CMK (cell line): Measurements from ENCODE around the gene CDK5RAP2.
"Not testable (repeated sequence)": the region's sequence is repeated elsewhere in the genome, so short reads cannot be mapped to it uniquely, and the experiment has no call there.

Source experiments
- DNase-seq: peaks from one replicate; pipeline ENCODE4 v3.0.0-alpha.2; 2010; ENCODE audit warnings: low read depth

CDK5RAP2 gene

DNA sequence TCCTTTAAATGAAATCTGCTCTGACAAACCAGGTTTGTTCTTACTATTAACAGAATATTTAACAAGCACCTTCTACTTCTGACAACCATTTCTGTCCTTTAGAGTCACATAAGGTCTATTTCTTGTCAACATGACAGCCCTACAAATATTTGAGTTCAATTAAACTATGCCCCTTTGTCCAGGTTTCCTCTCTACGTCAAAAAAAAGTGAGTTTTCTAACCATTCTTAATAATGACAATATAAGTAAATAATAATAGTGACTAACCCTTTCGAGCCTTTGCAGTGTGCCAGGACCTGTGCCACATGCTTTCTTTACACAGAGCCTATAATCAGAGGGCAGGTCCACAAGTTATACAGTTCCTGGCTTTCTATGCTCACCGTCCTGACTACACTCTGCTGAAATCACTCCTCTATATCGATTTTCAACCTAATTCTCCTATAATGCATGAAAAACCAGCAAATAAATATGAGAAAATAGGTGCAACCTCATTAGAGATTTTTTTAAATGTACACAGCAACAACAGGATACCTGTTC lies 115.0 kb downstream of the CDK5RAP2 start:
- DNase-seq: no peak

DNA sequence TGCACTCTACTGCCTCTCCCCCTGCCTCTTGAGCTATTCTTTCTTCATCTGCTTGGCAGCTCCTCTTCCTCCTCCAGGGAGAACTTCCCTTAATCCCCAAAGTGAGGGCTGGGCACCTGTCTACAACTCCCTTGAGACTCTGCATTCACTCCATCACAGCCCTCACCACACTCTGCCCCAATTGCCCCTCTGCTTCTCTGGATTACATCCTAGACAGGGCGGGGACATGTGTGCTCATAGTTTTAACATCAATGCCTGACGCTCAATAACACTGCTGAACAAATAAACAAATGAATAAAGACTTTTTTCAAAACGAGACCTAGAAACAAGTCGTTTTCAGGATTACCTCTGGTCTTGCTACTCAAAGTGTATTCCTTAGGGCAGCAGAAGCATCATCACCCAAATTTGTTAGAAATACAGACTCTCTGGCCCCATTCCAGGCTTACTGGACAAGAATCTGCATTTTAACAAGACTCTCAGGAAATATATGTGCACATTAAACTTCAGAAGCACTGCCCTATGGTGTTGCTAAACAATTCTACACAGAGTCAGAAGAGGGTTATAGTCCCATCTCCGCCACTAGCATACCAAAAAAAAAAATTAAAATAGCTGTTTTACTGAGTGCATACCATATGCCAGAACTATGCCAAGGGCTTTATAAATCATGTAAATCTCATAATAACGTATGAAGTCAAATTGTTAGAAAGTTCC lies 115.6 kb downstream of the CDK5RAP2 start:
- no peak for DNase-seq

DNA sequence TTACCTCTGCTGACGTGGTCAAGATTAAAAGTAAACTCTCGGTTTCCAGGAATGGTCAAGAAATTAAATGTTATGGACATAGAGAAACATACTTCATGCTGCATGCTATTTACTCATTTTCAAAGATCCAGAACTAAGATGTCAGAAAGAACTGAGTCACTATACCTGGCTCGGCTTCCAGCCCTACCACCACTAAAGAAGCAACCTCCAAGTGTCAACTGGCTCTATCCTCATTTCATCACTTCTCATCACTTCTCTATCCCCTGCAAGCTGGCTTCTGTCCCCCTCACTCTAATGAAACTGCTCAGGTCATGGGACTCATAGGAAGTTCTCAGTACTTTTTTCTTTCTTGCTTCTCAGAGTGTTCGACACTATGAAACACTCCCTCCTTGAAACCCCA lies 116.2 kb downstream of the CDK5RAP2 start:
- no peak for DNase-seq

GRCh38 chr9:120461677-120462076 lies 118.3 kb downstream of the CDK5RAP2 start:
- DNase-seq: not testable (repeated sequence)

- DNase-seq: no peak
These were observed 123.7 kb downstream of the CDK5RAP2 start for GRCh38 chr9:120456218-120456617.

DNA sequence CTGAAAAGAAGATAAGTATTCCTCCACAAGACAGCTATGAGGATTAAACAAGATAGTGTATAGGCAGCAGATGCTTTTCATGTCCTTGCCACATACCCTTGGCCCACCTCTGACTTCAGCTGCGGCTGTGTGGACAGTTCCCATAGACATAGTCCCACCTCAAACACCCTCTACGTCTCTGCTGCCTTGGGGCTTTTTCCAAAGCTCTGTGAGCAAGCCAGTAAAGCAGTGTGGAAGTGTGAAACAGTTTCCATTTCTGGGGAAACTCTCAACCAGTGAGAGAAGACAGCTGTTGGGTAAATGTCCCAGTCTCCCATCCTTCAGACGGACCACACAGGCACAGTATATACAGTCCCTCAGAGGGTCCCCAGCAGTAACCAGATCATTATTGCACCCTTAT lies 125.5 kb downstream of the CDK5RAP2 start:
- DNase-seq: no peak

DNA sequence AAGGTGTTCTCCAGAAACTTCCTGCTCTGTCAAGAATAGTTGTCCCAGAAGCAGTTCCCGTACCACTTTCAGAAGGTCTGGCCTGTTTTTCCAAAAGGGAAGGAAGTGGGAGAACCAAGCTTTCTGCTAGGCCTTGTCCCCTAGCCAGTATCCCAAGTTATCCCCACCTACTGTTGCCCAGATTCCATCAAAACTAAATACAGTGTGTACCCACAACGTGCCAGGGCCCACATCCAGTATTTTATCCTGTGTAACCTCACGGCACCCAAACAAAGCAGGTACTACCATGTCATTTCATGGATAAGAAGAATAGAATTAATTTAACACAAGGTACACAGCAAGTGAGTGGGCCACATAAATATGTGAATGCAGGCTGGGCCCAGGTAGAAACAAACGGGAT lies 126.2 kb downstream of the CDK5RAP2 start:
- DNase-seq: no peak

DNA sequence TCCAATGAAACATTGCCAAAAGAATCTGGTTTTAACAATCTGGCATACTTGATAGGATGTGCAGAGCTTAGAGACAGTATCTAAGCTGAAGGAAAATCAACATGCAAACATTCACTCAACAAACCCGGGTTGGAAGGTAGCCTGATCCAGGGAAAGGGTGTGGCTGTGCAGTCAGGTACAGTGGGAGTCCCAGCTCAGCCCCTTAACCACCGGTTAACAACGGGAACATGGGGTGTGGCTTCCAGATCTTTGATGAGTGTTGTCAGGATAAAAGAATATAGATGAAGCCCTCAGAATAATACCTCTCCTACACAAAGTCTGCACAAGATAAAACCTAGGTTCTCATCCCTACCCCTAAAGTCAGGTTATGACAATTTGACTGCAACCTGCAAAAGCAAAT lies 127.3 kb downstream of the CDK5RAP2 start:
- no peak for DNase-seq

- DNase-seq: no peak
These were observed 129.1 kb downstream of the CDK5RAP2 start for GRCh38 chr9:120450916-120451315.

DNA sequence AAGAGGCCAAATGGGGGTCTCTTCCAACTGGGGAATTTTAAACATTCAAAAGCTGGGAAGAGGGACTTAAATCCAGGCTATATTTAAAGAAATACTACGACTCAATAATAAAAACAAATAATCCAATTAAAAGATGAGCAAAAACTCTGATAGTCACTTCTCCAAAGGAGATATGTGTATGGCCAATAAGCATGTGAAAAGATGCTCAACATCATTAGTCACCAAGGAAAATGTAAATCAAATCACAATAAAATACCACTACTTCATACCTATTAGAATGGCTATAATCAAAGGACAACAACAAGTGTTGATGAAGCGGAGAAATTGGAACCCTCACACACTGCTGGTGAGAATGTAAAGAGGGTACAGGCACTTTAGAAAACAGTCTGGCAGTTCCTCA lies 130.4 kb downstream of the CDK5RAP2 start:
- DNase-seq: no peak

DNA sequence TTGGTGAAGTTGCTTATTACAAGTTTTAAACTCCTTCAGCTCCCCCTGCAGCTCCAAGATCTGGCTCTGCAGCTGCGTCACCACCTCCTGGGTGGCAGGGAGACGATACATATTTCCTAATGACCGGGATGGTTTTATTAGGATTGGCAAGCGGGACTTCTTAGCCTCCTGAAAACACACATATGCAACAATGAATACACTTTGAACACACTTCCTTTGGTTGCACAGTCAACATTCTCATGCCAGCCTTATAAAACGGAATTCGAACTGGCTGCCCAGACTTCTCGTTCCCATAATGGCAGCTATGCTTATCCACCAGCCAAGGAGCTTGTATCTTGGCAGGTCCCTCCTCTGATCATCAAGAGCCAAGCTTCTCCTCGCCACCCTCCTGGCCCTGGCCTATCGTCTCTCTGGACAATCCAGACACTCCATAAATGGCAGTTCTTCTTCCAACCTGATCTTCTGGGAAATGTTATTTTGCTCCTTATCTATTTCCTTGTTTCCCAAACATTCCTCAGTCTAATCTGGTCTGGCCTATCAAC lies 131.9 kb downstream of the CDK5RAP2 start:
- DNase-seq: no peak

DNA sequence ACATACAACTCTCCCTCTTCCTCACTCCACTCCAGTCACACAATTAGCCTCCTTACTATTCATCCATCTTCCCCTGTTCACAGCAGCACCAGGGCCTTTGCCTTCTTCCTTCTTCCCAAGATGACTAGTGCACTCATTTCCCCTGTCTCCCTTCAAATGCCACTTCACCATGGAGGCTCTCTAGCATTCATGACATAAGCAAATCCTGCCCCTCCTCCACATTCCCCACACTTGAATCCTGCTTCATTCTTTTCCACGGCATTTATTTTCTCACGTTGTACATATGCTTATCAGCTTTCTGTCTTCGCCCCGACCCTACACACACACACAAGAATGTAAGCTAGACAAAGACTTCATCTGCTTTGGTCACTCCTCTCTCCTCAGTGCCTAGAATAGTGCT lies 133.3 kb downstream of the CDK5RAP2 start:
- no peak for DNase-seq

DNA sequence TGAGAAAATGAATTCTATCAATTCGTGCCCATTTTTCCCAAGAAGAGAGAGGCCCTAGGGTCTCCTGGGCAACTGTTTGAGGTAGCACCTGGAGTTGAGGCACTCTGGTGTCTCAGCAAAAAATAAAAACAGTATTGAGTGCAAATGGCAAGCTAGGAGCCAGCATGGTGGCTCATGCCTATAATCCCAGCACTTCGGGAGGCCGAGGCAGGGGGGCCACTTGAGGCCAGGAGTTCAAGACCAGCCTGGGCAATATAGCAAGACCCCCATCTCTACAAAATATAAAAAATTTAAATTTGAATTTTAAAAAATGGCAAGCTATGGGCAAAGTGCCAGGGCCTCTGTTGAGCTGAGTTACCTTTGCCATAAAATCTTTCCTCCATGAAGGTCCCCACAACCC lies 136.0 kb downstream of the CDK5RAP2 start:
- no peak for DNase-seq

DNA sequence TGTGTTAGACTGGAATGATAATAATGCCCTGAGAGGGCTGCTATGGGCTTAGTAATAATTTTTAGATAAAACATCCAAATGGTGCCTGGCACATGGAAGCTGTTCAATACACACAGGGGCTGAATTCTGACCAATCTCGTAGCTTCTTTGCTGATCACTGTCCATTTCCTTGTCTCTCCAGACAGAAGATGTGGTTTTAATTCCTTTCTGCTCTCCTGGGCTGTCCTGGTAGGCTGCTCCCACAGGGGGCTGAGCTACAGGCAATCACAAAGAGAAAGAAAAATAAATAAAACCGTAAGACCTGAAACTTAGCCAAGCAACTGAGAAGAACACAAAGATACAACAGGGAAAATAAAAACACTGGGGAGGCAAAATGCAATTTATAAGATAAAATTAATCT lies 136.5 kb downstream of the CDK5RAP2 start:
- no peak for DNase-seq

GRCh38 chr9:120442308-120442995 lies 137.5 kb downstream of the CDK5RAP2 start:
- no peak for DNase-seq

- no peak for DNase-seq
These were observed 138.3 kb downstream of the CDK5RAP2 start for GRCh38 chr9:120441426-120442307.

GRCh38 chr9:120440791-120441190 lies 139.2 kb downstream of the CDK5RAP2 start:
- no peak for DNase-seq

- DNase-seq: no peak
These were observed 140.0 kb downstream of the CDK5RAP2 start for GRCh38 chr9:120439926-120440325.

DNA sequence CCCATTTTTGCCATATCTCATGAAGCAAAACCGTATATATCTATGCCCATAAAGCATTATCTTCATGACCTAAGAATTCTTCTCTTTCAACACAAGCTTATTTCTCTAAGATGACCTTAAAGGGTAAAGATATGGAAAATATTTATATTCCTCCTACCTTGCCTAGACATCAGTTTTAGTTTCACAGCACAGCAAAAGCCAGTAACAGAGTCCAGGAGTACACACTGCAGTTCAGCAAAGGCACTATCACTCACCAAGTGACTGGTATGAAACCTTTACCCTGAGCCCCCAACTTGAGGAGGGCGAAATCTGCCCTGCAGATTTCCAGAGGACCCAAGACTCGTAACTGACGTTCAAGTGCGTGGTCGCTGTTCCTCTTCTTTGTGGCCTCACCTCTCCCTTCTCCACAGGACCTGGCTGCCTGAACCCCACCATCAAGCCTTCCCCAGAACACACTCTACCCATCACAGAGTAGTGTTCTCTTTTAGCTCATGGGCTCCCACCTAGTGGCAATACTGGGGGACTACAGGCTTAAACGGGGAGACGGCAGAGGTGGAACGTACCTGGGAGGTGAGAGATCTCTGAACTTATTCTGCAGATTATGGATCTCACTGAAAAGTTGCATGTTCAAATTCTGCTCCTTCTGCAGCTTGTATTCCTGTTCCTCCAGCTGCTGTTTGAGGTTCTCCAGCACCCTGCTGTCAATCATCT lies 141.0 kb downstream of the CDK5RAP2 start:
- no peak for DNase-seq

- DNase-seq: no peak
These were observed 141.9 kb downstream of the CDK5RAP2 start for GRCh38 chr9:120438111-120438510.

GRCh38 chr9:120436983-120437475 lies 142.9 kb downstream of the CDK5RAP2 start:
- DNase-seq: peak; percentile 64
